GM08714 (cell line): ENCODE data around the gene GLI2.

Experiments
- H3K4me3 ChIP-seq: fragments of 200-500 bp; sonication (Bioruptor generic); 2 replicates; pipeline ENCODE4 v1.5.1; 2014; ENCODE audit warnings: mild to moderate bottlenecking, low read length, inconsistent platforms
- ZNF274 ChIP-seq: IDR thresholded peaks from 2 replicates; pipeline ENCODE4 v1.6.1; 2012; ENCODE audit warnings: mild to moderate bottlenecking, low read depth, low read length

Gene GLI2

GRCh38 chr2:120704696-120705095 is 31.0 kb upstream of the GLI2 start:
- TF ChIP-seq ZNF274: no peak

DNA sequence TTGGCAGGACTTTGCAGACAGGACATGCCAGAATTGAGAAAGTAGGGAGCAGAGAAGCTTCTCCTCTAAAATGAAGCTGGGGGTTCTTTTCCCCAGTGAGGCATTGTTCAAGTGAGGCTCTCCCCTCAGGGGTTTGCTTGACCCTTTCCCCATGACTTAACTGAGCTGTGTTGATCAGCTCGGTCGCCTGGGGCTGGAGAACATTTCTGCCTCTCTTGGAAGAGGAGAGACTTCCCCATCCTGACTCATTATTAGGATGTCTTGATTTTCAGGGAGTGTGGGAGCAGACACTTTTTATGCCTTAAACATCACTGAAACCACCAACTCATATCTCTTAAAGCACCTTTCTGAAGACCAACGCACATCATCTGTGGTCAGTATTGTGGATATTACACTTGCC is 27.9 kb upstream of the GLI2 start:
- no peak overlapping the region for H3K4me3 ChIP-seq
- no peak for TF ChIP-seq ZNF274

More at GRCh38 chr2:120704696-120705095, 31.0 kb upstream of the GLI2 start:
- no peak overlapping the region for H3K4me3 ChIP-seq

DNA sequence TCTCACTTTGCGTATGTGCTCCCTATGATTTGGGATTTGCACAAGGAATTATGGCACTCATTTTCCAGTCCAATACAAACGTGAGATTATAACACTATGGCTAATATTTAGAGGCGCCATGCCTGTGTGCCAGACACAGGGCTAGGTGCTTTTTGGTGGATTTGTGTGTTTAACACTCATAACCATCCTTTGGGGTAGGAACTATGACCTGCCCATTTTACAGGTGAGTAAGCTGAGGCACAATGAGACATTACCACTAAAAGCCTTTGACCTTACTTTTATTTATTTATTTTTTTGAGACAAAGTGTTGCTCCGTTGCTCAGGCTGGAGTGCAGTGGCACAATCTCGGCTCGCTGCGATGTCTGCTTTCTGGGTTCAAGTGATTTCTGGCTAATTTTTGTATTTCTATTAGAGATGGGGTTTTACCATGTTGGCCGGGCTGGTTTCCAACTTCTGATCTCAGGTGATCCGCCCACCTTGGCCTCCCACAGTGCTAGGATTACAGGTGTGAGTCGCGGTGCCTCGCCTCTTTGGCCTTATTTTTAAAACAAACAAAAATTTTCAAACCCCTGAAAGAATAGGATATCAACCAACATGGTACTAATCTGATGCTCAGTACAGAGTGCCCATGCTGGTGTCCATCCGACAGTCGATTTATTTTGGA is 26.6 kb upstream of the GLI2 start:
- no peak for TF ChIP-seq ZNF274
- H3K4me3 ChIP-seq: no peak overlapping the region

- H3K4me3 ChIP-seq: no peak overlapping the region
- no peak for TF ChIP-seq ZNF274
Measured at GRCh38 chr2:120709608-120710041, 26.0 kb upstream of the GLI2 start.

DNA sequence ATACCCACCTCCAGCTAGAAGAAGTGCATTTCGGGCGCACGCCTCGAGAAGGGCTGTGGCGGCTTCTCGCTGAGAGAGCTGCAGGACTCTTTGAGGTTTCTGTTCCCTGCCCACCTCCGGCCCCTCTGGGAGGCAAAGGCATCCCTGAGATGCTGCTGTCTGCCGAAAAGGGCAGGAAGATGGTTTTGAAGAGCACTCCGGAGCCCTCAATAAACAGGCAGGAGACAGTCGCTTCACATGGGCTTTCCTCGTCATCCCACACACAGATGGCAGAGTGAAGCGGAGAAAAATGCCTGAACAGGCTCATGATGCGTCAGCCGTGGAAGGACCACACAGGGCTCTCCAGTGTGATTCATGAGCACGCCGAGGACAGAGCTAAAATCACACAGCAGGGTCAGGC is 25.4 kb upstream of the GLI2 start:
- no peak overlapping the region for H3K4me3 ChIP-seq
- no peak for TF ChIP-seq ZNF274

DNA sequence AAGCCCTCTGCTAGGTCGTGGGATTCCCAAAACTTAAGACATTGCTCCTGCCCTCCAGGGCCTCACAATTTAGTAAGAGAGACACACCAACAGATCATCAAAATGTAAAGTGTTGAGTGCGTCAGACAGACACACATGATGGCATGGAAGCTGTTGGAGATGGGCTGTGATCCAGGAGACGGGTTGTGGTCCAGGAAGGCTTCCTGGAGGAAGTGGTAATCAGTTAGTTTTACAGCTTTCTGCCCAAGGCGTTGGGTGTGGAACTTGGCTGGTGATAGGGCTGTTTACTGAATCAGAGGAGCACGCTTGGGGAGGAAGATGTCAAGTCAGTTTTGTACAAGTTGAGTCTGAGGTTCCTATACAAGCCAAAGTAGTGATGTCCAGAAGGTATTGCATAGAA is 24.0 kb upstream of the GLI2 start:
- no peak for TF ChIP-seq ZNF274
- no peak overlapping the region for H3K4me3 ChIP-seq

GRCh38 chr2:120712180-120712681 is 23.4 kb upstream of the GLI2 start:
- TF ChIP-seq ZNF274: no peak
- H3K4me3 ChIP-seq: no peak overlapping the region

GRCh38 chr2:120715353-120715752 is 20.3 kb upstream of the GLI2 start:
- TF ChIP-seq ZNF274: no peak
- H3K4me3 ChIP-seq: no peak overlapping the region

GRCh38 chr2:120715941-120716340 is 19.7 kb upstream of the GLI2 start:
- TF ChIP-seq ZNF274: no peak
- no peak overlapping the region for H3K4me3 ChIP-seq

DNA sequence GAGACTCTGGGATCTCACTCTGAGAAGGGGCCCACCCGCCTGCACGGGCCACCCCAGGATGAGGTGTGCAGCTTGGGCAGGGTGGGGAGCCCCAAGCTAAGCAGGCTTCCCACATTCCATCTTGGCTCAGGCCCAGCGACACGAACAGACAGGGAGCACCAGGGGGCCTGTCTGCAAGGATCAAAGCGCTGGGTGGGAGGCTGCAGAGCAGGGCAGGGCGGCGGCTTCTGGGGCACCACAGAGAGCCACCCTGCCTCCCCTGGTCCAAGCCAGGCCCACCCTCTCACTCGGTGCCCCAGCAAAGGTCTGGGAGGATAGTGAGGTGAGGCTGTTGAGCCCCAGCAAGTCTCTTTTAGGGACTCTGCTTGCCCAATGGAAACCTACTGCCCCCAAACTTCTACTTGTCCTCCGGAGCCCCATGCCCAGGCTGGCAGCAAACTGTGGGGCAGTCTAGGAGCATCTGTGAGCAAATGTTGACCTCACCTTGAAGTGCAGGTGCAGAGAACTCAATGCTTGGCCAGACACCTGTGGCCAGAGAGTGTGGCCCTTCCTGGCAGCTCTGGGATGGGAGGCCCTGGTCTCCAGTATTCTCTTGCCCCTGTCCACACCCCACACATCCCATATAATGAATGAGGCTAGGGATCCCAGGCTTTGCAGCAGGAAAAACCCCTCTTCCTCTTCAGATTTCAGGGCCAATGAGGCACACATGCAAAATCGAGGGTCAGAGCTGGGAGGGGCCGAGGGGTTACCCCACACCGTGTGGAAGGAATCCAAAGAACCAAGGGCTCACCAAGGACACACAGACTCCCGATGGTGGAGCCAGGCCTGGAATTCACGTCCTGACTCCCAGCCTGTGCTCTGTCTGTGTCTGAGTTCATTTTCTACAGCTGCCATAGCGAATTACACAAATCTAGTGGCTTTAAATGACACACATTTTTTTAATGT is 18.8 kb upstream of the GLI2 start:
- H3K4me3 ChIP-seq: no peak overlapping the region
- no peak for TF ChIP-seq ZNF274

GRCh38 chr2:120719491-120719890 is 16.2 kb upstream of the GLI2 start:
- H3K4me3 ChIP-seq: no peak overlapping the region
- TF ChIP-seq ZNF274: no peak

DNA sequence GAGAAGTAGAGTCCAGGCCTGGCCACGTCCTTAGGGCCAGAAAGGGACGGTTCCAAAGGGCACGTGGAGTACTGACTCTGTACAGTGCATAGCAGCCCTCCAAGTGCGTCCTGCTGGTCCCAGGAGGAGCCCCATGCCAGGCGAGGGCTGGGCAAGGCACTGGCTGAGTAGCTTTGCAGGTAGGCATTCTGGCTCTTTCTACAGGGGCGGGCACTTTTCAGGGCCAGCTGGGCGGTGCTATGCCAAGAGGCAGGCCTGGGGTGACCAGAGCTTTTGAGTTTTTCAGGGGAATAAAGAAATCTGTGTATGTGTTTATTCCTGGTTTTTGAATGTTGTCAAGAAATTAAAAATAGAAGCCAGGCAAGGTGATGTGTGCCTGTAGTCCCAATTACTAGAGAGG is 15.4 kb upstream of the GLI2 start:
- no peak overlapping the region for H3K4me3 ChIP-seq
- TF ChIP-seq ZNF274: no peak

DNA sequence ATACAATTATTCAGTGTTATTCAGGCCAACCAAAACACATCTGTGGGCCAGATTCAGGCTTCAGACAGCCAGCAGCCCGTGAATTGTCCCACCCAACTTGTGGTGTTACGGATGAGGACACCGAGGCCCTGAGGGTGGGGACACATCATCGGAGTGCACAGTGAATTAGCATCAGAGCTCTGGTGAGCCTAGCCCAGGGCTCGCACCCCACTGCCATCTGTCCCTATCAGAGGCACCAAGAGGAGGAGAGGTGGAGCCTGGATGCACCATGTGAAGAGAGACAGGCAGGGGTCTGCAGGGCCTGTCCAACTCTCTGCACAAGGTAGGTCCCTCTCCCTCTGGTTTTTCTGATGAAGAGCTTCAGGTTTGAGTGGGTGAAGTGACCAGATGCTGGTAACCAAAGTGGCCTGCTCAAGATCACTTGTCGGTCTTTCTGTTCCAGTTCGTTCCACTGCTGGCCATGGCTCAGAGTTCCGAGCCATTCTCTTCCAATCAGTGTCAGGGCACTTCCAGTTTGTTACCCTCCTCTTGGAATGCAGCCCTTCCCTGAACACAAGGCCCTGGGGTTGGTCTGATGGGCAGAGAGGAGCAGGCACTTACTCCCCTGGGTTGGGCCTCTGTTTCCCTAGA is 14.8 kb upstream of the GLI2 start:
- no peak for TF ChIP-seq ZNF274

DNA sequence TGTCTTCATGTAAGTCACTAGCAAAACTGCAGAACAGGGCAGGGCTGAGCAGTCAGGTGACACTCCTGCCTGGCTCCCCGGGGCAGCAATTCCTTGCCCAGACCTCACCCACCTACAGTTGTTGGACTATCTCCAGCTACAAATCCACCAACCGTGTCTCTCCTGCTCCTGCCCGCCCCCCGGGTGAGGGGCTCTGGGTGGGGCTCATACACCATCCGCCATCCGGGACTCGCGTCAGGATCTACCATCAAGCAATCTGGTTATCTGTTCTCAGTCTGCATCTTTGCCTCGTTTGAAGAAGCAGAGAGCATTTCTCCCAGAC is 13.5 kb upstream of the GLI2 start:
- H3K4me3 ChIP-seq: no peak overlapping the region
- TF ChIP-seq ZNF274: no peak

More for the DNA sequence above, 14.8 kb upstream of the GLI2 start:
- H3K4me3 ChIP-seq: no peak overlapping the region
